GM21529 (cell line): ENCODE results near the gene NATD1.

Experiments used
- ATAC-seq: cut with Tn5 transposase; IDR thresholded peaks from one replicate; pipeline ENCODE4 v1.9.1; 2021; ENCODE audit not compliant: unreplicated experiment

NATD1 gene

GRCh38 chr17:21275579-21276263, 22.5 kb upstream of the NATD1 start:
- ATAC-seq = peak; percentile 94

GRCh38 chr17:21275047-21275578, 21.9 kb upstream of the NATD1 start:
- ATAC-seq = no peak

GRCh38 chr17:21272881-21273792, 19.9 kb upstream of the NATD1 start:
- ATAC-seq = no peak

GRCh38 chr17:21272250-21272649, 19.0 kb upstream of the NATD1 start:
- no peak for ATAC-seq

GRCh38 chr17:21271454-21272183, 18.4 kb upstream of the NATD1 start:
- ATAC-seq = no peak

GRCh38 chr17:21269394-21269793, 16.2 kb upstream of the NATD1 start:
- no peak for ATAC-seq

- ATAC-seq = no peak
Measured at GRCh38 chr17:21268596-21269188, 15.5 kb upstream of the NATD1 start.

GRCh38 chr17:21263376-21263775, 10.2 kb upstream of the NATD1 start:
- no peak for ATAC-seq

- ATAC-seq = no peak
Measured at GRCh38 chr17:21262259-21262993, 9.2 kb upstream of the NATD1 start.

GRCh38 chr17:21258593-21258992, 5.4 kb upstream of the NATD1 start:
- ATAC-seq = no peak

- peak; percentile 15 for ATAC-seq
Measured at GRCh38 chr17:21253646-21254441, 634 bp upstream of the NATD1 start.

- ATAC-seq = no peak
Measured at GRCh38 chr17:21252289-21252795, 868 bp downstream of the NATD1 start.

- ATAC-seq = no peak
Measured at GRCh38 chr17:21251337-21252010, 1.7 kb downstream of the NATD1 start.

- no peak for ATAC-seq
Measured at GRCh38 chr17:21250854-21251253, 2.4 kb downstream of the NATD1 start.

- ATAC-seq = no peak
Measured at GRCh38 chr17:21249920-21250703, 3.1 kb downstream of the NATD1 start.

GRCh38 chr17:21249086-21249795, 4.0 kb downstream of the NATD1 start:
- no peak for ATAC-seq

- ATAC-seq = no peak
Measured at GRCh38 chr17:21248500-21248899, 4.7 kb downstream of the NATD1 start.
